OCI-LY7 (cell line): Measurements from ENCODE around the gene SPATA13.

Source experiments
- EZH2phosphoT487 ChIP-seq: fragments of 200-600 bp; sonication (generic); IDR thresholded peaks from 2 replicates; pipeline ENCODE4 v1.6.1; 2018; ENCODE audit warnings: low read depth, borderline replicate concordance, mild to moderate bottlenecking, mixed run types, antibody characterized with exemption, low read length, moderate library complexity, mixed read lengths
- TF ChIP-seq, protein P1 (sequence below): fragments of 200-600 bp; sonication (generic); conservative IDR thresholded peaks from 2 replicates; pipeline ENCODE4 v1.5.1; 2014; ENCODE audit warnings: mild to moderate bottlenecking, antibody characterized with exemption, low read length, moderate library complexity, mixed read lengths

DNA sequence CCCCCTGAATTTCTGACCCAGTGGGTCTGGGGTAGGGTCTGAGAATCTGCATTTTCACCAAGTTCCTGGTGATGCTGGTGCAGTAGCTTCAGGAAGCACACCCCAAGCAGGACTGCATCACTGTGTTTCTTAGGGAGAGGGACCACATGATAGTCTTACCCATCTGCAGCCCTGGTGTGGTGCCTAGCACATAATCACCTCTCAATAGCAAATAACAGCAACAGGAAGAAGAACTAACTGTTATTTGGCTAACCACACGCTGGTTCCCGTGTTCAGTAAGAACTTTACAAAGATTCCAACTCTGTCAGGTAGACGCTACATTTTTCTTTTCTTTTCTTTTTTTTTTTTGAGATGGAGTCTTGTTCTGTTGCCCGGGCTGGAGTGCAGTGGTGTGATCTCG, 41.9 kb upstream of the SPATA13 start:
- TF ChIP-seq, protein P1, sequence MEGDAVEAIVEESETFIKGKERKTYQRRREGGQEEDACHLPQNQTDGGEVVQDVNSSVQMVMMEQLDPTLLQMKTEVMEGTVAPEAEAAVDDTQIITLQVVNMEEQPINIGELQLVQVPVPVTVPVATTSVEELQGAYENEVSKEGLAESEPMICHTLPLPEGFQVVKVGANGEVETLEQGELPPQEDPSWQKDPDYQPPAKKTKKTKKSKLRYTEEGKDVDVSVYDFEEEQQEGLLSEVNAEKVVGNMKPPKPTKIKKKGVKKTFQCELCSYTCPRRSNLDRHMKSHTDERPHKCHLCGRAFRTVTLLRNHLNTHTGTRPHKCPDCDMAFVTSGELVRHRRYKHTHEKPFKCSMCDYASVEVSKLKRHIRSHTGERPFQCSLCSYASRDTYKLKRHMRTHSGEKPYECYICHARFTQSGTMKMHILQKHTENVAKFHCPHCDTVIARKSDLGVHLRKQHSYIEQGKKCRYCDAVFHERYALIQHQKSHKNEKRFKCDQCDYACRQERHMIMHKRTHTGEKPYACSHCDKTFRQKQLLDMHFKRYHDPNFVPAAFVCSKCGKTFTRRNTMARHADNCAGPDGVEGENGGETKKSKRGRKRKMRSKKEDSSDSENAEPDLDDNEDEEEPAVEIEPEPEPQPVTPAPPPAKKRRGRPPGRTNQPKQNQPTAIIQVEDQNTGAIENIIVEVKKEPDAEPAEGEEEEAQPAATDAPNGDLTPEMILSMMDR = no peak
- no peak for TF ChIP-seq EZH2phosphoT487
